Natural killer cell (primary cell): ENCODE measurements around the gene RPTN. TPM values are rescaled to one million over a fixed set of nuclear protein-coding genes. Genes with fewer than 3 reads are reported as not detected.

Experiments used
- ATAC-seq, 3 donors: fragments of 150-1000 bp in 2 of 3; fragments of 200-7000 bp in 1 of 3; cut with Tn5 transposase; 1 replicate in 1 of 3; 2 replicates in 2 of 3; pipeline ENCODE4 v1.10.0; 2021; ENCODE audit warnings: mild to moderate bottlenecking in 2 of 3, moderate library complexity in 2 of 3
- DNase-seq, 2 donors: peaks; one replicate each; pipeline versions ENCODE4 v3.0.0 to v3.0.0-alpha.2; 2013 to 2021; ENCODE audit warnings: mixed read lengths in 1 of 2
- H3K27ac ChIP-seq: one replicate; pipeline ENCODE4 v1.5.1; 2013; ENCODE audit warnings: mild to moderate bottlenecking, low read length
- H3K27me3 ChIP-seq: one replicate; pipeline ENCODE4 v1.6.1; 2013; ENCODE audit warnings: low read length; ENCODE audit not compliant: control insufficient read depth, insufficient read depth
- H3K36me3 ChIP-seq: one replicate; pipeline ENCODE4 v1.6.1; 2013; ENCODE audit warnings: low read length; ENCODE audit not compliant: control insufficient read depth, insufficient read depth
- H3K4me1 ChIP-seq: one replicate; pipeline ENCODE4 v1.6.1; 2013; ENCODE audit warnings: low read length; ENCODE audit not compliant: control insufficient read depth, insufficient read depth
- H3K4me3 ChIP-seq: one replicate; pipeline ENCODE4 v1.5.1; 2013; ENCODE audit warnings: low read length
- H3K9me3 ChIP-seq: one replicate; pipeline ENCODE4 v1.6.1; 2013; ENCODE audit warnings: low read length; ENCODE audit not compliant: control insufficient read depth, insufficient read depth
- H3K27ac Mint-ChIP-seq, 2 donors: one replicate each; pipeline ENCODE4 v1.8.0; 2022; ENCODE audit warnings: mild to moderate bottlenecking in 2 of 2, mixed read lengths in 2 of 2, moderate library complexity in 1 of 2
- H3K27me3 Mint-ChIP-seq, 2 donors: one replicate each; pipeline ENCODE4 v1.8.0; 2022; ENCODE audit warnings: low read depth in 2 of 2, mixed read lengths in 2 of 2
- H3K36me3 Mint-ChIP-seq: one replicate; pipeline ENCODE4 v1.8.0; 2022; ENCODE audit warnings: mixed read lengths
- H3K4me1 Mint-ChIP-seq, 2 donors: one replicate each; pipeline ENCODE4 v1.8.0; 2022; ENCODE audit warnings: mixed read lengths in 2 of 2
- H3K4me3 Mint-ChIP-seq: one replicate; pipeline ENCODE4 v1.8.0; 2022; ENCODE audit warnings: mild to moderate bottlenecking, moderate library complexity, mixed read lengths
- H3K9me3 Mint-ChIP-seq, 2 donors: one replicate each; pipeline ENCODE4 v1.8.0; 2022; ENCODE audit warnings: mixed read lengths in 2 of 2
- WGBS: methylation state at CpG from one replicate; pipeline ENCODE4 v1.1.7; 2013; ENCODE audit warnings: missing lambda C conversion rate; ENCODE audit not compliant: insufficient coverage; 5-methylcytosine and 5-hydroxymethylcytosine counted together
- intact Hi-C: fragments of 100-400 bp; cut with micrococcal nuclease; formaldehyde crosslinking; loops from one replicate; pipeline ENCODE4 v1.14.2; 2022
- total RNA-seq, 4 donors: library from RNA; stranded (reverse); fragments of 120-200 nt in 1 of 4; gene quantifications; one replicate each; pipeline versions ENCODE4 v1.2.3 to v1.2.4, GENCODE V29; 2013 to 2022
- TF ChIP-seq, protein P1 (sequence below): fragments of 200-600 bp; IDR thresholded peaks from one replicate; pipeline ENCODE4 v1.8.0; 2022; ENCODE audit warnings: antibody characterized with exemption

RPTN gene
- total RNA-seq, 3 donors from 2014 or later (not counting 1 experiment from before 2014, with no cell fraction given): not detected

DNA sequence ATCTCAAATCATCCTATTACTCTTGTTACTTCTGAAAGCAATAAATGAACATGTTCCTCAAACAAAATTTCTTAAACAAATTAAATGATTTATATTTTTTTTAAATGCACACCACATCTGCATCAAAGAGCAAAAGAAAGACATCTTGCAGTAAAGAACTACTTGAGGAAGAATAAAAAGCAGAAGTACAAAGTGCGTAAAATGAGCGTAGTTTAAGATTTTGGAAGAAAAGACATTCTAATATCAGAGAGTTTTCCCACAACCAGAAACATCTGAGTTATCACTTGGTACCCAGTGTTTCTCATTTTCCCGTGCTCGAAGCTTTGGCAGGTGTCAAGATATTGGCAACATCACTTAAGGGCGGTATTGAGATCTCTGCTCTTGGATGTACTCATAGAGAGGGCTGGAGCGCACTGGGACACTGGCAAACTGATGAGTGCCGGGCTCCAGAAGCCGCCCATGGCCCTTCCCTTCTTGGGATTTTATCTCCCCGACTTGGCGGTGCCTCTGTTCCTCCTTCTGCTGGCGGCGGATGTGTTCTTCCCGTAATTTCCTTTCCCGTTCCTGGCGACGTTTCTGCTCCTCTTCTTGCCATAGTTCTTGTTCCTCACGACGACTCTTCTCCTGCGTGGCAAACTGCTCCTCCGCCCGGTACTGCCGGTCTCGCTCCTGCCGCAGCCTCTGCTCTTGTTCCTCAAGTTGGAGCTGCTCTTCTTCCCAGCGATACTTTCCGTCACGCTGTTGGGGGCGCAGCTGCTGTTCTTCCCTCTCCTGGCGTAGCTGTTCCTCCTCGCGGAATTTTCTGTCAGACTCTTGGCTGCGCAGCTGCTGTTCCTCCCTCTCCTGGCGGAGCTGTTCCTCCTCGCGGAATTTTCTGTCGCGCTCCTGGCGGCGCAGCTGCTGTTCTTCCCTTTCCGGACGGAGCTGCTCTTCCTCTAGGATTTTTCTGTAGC lies 51.7 kb downstream of the RPTN start:
- no peak overlapping the region for H3K4me3 ChIP-seq

DNA sequence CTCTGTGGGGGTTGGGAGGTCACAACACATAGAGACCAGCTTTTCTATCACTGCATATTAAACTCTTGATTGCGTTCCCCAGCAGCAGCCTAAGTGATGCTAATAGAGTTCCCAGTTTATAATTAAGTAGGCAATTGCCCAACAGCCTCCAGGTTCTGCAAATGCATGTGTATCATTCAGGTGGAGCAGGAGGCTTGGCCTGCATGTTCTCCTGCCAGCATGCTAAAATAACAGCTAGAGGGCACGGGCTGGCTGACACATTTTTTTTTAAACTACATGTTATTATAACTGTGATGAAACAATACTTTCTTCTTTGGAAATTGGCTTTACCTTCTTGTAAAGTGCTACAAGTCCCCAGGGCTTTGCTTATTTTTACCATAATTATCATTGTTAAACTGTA lies 54.2 kb downstream of the RPTN start:
- no peaks in the 10 kb centered on the region for H3K36me3 Mint-ChIP-seq
- no peaks in the 10 kb centered on the region for H3K9me3 ChIP-seq
- DNase-seq (no peak), ATAC-seq (no peak)
- H3K9me3 Mint-ChIP-seq: no peaks in the 10 kb centered on the region
- H3K27me3 Mint-ChIP-seq: peaks cover 34 to 38% of the 10 kb centered on the region in 2 donors
- H3K27ac Mint-ChIP-seq: no peak overlapping the region
- H3K4me1 Mint-ChIP-seq: no peaks in the 10 kb centered on the region
- peaks cover 11% of the 10 kb centered on the region for H3K4me1 ChIP-seq
- no peak overlapping the region for H3K4me3 ChIP-seq
- H3K36me3 ChIP-seq: no peaks in the 10 kb centered on the region
- H3K27me3 ChIP-seq: peaks cover 34% of the 10 kb centered on the region
- no peak overlapping the region for H3K4me3 Mint-ChIP-seq
- no peak overlapping the region for H3K27ac ChIP-seq
- WGBS: 82% methylated on average over 1 of the region's 2 CpGs
- intact Hi-C loops: no loop called here
- TF ChIP-seq, protein P1, sequence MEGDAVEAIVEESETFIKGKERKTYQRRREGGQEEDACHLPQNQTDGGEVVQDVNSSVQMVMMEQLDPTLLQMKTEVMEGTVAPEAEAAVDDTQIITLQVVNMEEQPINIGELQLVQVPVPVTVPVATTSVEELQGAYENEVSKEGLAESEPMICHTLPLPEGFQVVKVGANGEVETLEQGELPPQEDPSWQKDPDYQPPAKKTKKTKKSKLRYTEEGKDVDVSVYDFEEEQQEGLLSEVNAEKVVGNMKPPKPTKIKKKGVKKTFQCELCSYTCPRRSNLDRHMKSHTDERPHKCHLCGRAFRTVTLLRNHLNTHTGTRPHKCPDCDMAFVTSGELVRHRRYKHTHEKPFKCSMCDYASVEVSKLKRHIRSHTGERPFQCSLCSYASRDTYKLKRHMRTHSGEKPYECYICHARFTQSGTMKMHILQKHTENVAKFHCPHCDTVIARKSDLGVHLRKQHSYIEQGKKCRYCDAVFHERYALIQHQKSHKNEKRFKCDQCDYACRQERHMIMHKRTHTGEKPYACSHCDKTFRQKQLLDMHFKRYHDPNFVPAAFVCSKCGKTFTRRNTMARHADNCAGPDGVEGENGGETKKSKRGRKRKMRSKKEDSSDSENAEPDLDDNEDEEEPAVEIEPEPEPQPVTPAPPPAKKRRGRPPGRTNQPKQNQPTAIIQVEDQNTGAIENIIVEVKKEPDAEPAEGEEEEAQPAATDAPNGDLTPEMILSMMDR: no peak

More for the DNA sequence above, 51.7 kb downstream of the RPTN start:
- intact Hi-C loops: no loop called here
- WGBS: 17% methylated on average over 40 of the region's 41 CpGs
- no peaks in the 10 kb centered on the region for H3K4me1 Mint-ChIP-seq
- no peaks in the 10 kb centered on the region for H3K9me3 ChIP-seq
- H3K4me3 Mint-ChIP-seq: no peak overlapping the region
- peaks cover 15 to 24% of the 10 kb centered on the region in 2 donors for H3K27me3 Mint-ChIP-seq
- H3K4me1 ChIP-seq: peaks cover 33% of the 10 kb centered on the region
- H3K27me3 ChIP-seq: peaks cover 50% of the 10 kb centered on the region
- no peaks in the 10 kb centered on the region for H3K9me3 Mint-ChIP-seq
- TF ChIP-seq, protein P1: no peak
- no peak for ATAC-seq
- H3K36me3 ChIP-seq: no peaks in the 10 kb centered on the region
- no peak overlapping the region for H3K27ac Mint-ChIP-seq
- no peaks in the 10 kb centered on the region for H3K36me3 Mint-ChIP-seq
- no peak overlapping the region for H3K27ac ChIP-seq
- DNase-seq: no peak

Other genes starting within 250 kb of the RPTN start
- 10 to 100 TPM; 11.9 to 16.2 (median 15.5) TPM for gene THEM4, start 249.7 kb downstream of the RPTN start, total RNA-seq
- 100 to 1,000 TPM; 142 to 200 (median 183) TPM for gene S100A10, start 165.4 kb downstream of the RPTN start, total RNA-seq
- gene S100A11, start 122.2 kb downstream of the RPTN start, total RNA-seq: 100 to 1,000 TPM in 1 of 3 donors, 10 to 100 TPM in 2; 70.5 to 114 (median 88.9) TPM
- not detected for gene TCHHL1, start 70.2 kb downstream of the RPTN start, total RNA-seq
- not detected for gene TCHH, start 43.8 kb downstream of the RPTN start, total RNA-seq
- not detected for gene HRNR, start 65.0 kb upstream of the RPTN start, total RNA-seq
- gene FLG, start 166.0 kb upstream of the RPTN start, total RNA-seq: not detected
- not detected for gene FLG2, start 200.8 kb upstream of the RPTN start, total RNA-seq